GM18909 (cell line): ENCODE results near the gene ZNF407.

Source experiments
- ATAC-seq: cut with Tn5 transposase; IDR thresholded peaks from one replicate; pipeline ENCODE4 v1.9.1; 2021; ENCODE audit warnings: mild to moderate bottlenecking; ENCODE audit not compliant: unreplicated experiment, poor library complexity

Gene ZNF407

GRCh38 chr18:74715306-74715705 lies 117.6 kb downstream of the ZNF407 start:
- no peak for ATAC-seq

GRCh38 chr18:74715865-74716712 lies 118.4 kb downstream of the ZNF407 start:
- no peak for ATAC-seq

- no peak for ATAC-seq
Measured at GRCh38 chr18:74718312-74718711, 120.6 kb downstream of the ZNF407 start.

GRCh38 chr18:74722237-74722636 lies 124.6 kb downstream of the ZNF407 start:
- ATAC-seq: no peak

GRCh38 chr18:74724186-74724585 lies 126.5 kb downstream of the ZNF407 start:
- ATAC-seq: no peak

- ATAC-seq: no peak
Measured at GRCh38 chr18:74725690-74726089, 128.0 kb downstream of the ZNF407 start.

GRCh38 chr18:74728586-74728985 lies 130.9 kb downstream of the ZNF407 start:
- ATAC-seq: no peak

- no peak for ATAC-seq
Measured at GRCh38 chr18:74731097-74731496, 133.4 kb downstream of the ZNF407 start.

- ATAC-seq: no peak
Measured at GRCh38 chr18:74732380-74732779, 134.7 kb downstream of the ZNF407 start.

- no peak for ATAC-seq
Measured at GRCh38 chr18:74733598-74733997, 135.9 kb downstream of the ZNF407 start.

- ATAC-seq: no peak
Measured at GRCh38 chr18:74734013-74734444, 136.4 kb downstream of the ZNF407 start.

- ATAC-seq: no peak
Measured at GRCh38 chr18:74739926-74740325, 142.3 kb downstream of the ZNF407 start.

- ATAC-seq: no peak
Measured at GRCh38 chr18:74742573-74743243, 145.0 kb downstream of the ZNF407 start.

- no peak for ATAC-seq
Measured at GRCh38 chr18:74745633-74746403, 148.1 kb downstream of the ZNF407 start.

- ATAC-seq: no peak
Measured at GRCh38 chr18:74748809-74749208, 151.1 kb downstream of the ZNF407 start.

GRCh38 chr18:74758995-74759394 lies 161.3 kb downstream of the ZNF407 start:
- ATAC-seq: no peak

- no peak for ATAC-seq
Measured at GRCh38 chr18:74760026-74760425, 162.4 kb downstream of the ZNF407 start.

GRCh38 chr18:74760436-74760835 lies 162.8 kb downstream of the ZNF407 start:
- no peak for ATAC-seq

- ATAC-seq: no peak
Measured at GRCh38 chr18:74766251-74766650, 168.6 kb downstream of the ZNF407 start.

- no peak for ATAC-seq
Measured at GRCh38 chr18:74768096-74768495, 170.4 kb downstream of the ZNF407 start.

GRCh38 chr18:74773171-74773624 lies 175.5 kb downstream of the ZNF407 start:
- peak; percentile 90 for ATAC-seq
